HUES6 (cell line): ENCODE results near the gene ITIH4.
A peak's percentile ranks its signal among the peaks of the same experiment; 100 is the strongest.

Experiments
- H3K27ac ChIP-seq: 2 replicates; pipeline ENCODE4 v1.7.0; 2013; ENCODE audit warnings: low read depth, mild to moderate bottlenecking, low read length, inconsistent platforms
- H3K27me3 ChIP-seq: 2 replicates; pipeline ENCODE4 v1.6.1; 2013; ENCODE audit warnings: low read length; ENCODE audit not compliant: control insufficient read depth, insufficient read depth
- H3K36me3 ChIP-seq: 2 replicates; pipeline ENCODE4 v1.6.1; 2013; ENCODE audit warnings: low read length; ENCODE audit not compliant: control insufficient read depth, insufficient read depth
- H3K4me1 ChIP-seq: 2 replicates; pipeline ENCODE4 v1.6.1; 2013; ENCODE audit warnings: low read length; ENCODE audit not compliant: control insufficient read depth, insufficient read depth
- H3K4me3 ChIP-seq: 2 replicates; pipeline ENCODE4 v1.5.1; 2013; ENCODE audit warnings: low read depth, low read length
- H3K9ac ChIP-seq: one replicate; pipeline ENCODE4 v1.6.1; 2013; ENCODE audit warnings: mild to moderate bottlenecking, low read length
- H3K9me3 ChIP-seq: 2 replicates; pipeline ENCODE4 v1.6.1; 2013; ENCODE audit warnings: low read depth, low read length; ENCODE audit not compliant: control insufficient read depth, insufficient read depth

Gene ITIH4

GRCh38 chr3:52849656-52850055 lies 19.2 kb upstream of the ITIH4 start:
- Histone ChIP-seq H3K27me3 (no peaks in the 10 kb centered on the region), H3K9ac (no peak overlapping the region), H3K4me3 (no peak overlapping the region), H3K36me3 (peaks cover 30% of the 10 kb centered on the region), H3K9me3 (no peaks in the 10 kb centered on the region), H3K27ac (no peak overlapping the region), H3K4me1 (no peaks in the 10 kb centered on the region)

GRCh38 chr3:52848617-52849016 lies 18.1 kb upstream of the ITIH4 start:
- Histone ChIP-seq H3K4me3 (no peak overlapping the region), H3K4me1 (no peaks in the 10 kb centered on the region), H3K9me3 (no peaks in the 10 kb centered on the region), H3K9ac (no peak overlapping the region), H3K27ac (no peak overlapping the region), H3K36me3 (peaks cover 30% of the 10 kb centered on the region), H3K27me3 (no peaks in the 10 kb centered on the region)

GRCh38 chr3:52847726-52848125 lies 17.3 kb upstream of the ITIH4 start:
- Histone ChIP-seq H3K9ac (no peak overlapping the region), H3K9me3 (no peaks in the 10 kb centered on the region), H3K36me3 (peaks cover 31% of the 10 kb centered on the region), H3K27ac (no peak overlapping the region), H3K4me3 (no peak overlapping the region), H3K27me3 (no peaks in the 10 kb centered on the region), H3K4me1 (no peaks in the 10 kb centered on the region)

GRCh38 chr3:52847241-52847640 lies 16.8 kb upstream of the ITIH4 start:
- no peaks in the 10 kb centered on the region for H3K27me3 ChIP-seq
- no peak overlapping the region for H3K4me3 ChIP-seq
- H3K36me3 ChIP-seq: peaks cover 35% of the 10 kb centered on the region
- no peak overlapping the region for H3K27ac ChIP-seq
- H3K9ac ChIP-seq: no peak overlapping the region
- H3K4me1 ChIP-seq: no peaks in the 10 kb centered on the region
- no peaks in the 10 kb centered on the region for H3K9me3 ChIP-seq

- H3K9ac ChIP-seq: no peak overlapping the region
- no peak overlapping the region for H3K4me3 ChIP-seq
- H3K27me3 ChIP-seq: no peaks in the 10 kb centered on the region
- H3K27ac ChIP-seq: no peak overlapping the region
- no peaks in the 10 kb centered on the region for H3K9me3 ChIP-seq
- H3K4me1 ChIP-seq: no peaks in the 10 kb centered on the region
- H3K36me3 ChIP-seq: peaks cover 39% of the 10 kb centered on the region
These were observed 16.0 kb upstream of the ITIH4 start for GRCh38 chr3:52846432-52846965.

- H3K27ac ChIP-seq: no peak overlapping the region
- no peaks in the 10 kb centered on the region for H3K27me3 ChIP-seq
- no peak overlapping the region for H3K9ac ChIP-seq
- H3K4me1 ChIP-seq: no peaks in the 10 kb centered on the region
- H3K9me3 ChIP-seq: no peaks in the 10 kb centered on the region
- H3K4me3 ChIP-seq: no peak overlapping the region
- peaks cover 43% of the 10 kb centered on the region for H3K36me3 ChIP-seq
These were observed 15.4 kb upstream of the ITIH4 start for GRCh38 chr3:52845691-52846431.

GRCh38 chr3:52845157-52845556 lies 14.7 kb upstream of the ITIH4 start:
- Histone ChIP-seq H3K27ac (no peak overlapping the region), H3K9me3 (no peaks in the 10 kb centered on the region), H3K9ac (no peak overlapping the region), H3K36me3 (peaks cover 45% of the 10 kb centered on the region), H3K27me3 (no peaks in the 10 kb centered on the region), H3K4me1 (no peaks in the 10 kb centered on the region), H3K4me3 (no peak overlapping the region)

GRCh38 chr3:52844290-52844975 lies 14.0 kb upstream of the ITIH4 start:
- Histone ChIP-seq H3K27me3 (no peaks in the 10 kb centered on the region), H3K27ac (no peak overlapping the region), H3K36me3 (peaks cover 40% of the 10 kb centered on the region), H3K9ac (no peak overlapping the region), H3K4me1 (no peaks in the 10 kb centered on the region), H3K9me3 (no peaks in the 10 kb centered on the region), H3K4me3 (no peak overlapping the region)

GRCh38 chr3:52843881-52844280 lies 13.4 kb upstream of the ITIH4 start:
- Histone ChIP-seq H3K9ac (no peak overlapping the region), H3K4me3 (no peak overlapping the region)

GRCh38 chr3:52843108-52843865 lies 12.8 kb upstream of the ITIH4 start:
- H3K27ac ChIP-seq: 0 out of 2 replicates have a peak overlapping the region, but pooled peaks have one; percentile 25
- no peaks in the 10 kb centered on the region for H3K4me1 ChIP-seq
- no peaks in the 10 kb centered on the region for H3K9me3 ChIP-seq
- peaks cover 31% of the 10 kb centered on the region for H3K36me3 ChIP-seq
- no peak overlapping the region for H3K9ac ChIP-seq
- no peaks in the 10 kb centered on the region for H3K27me3 ChIP-seq
- H3K4me3 ChIP-seq: no peak overlapping the region

More at GRCh38 chr3:52843881-52844280, 13.4 kb upstream of the ITIH4 start:
- Histone ChIP-seq H3K4me1 (no peaks in the 10 kb centered on the region), H3K36me3 (peaks cover 34% of the 10 kb centered on the region), H3K9me3 (no peaks in the 10 kb centered on the region), H3K27me3 (no peaks in the 10 kb centered on the region), H3K27ac (no peak overlapping the region)

GRCh38 chr3:52842424-52842823 lies 12.0 kb upstream of the ITIH4 start:
- H3K27ac ChIP-seq: no peak overlapping the region
- H3K36me3 ChIP-seq: peaks cover 22% of the 10 kb centered on the region
- H3K27me3 ChIP-seq: no peaks in the 10 kb centered on the region
- H3K4me3 ChIP-seq: no peak overlapping the region
- H3K9ac ChIP-seq: no peak overlapping the region
- H3K9me3 ChIP-seq: no peaks in the 10 kb centered on the region
- H3K4me1 ChIP-seq: no peaks in the 10 kb centered on the region
